ENCODE data around the gene TNFRSF1A.
"Not testable (repeated sequence)": the region's sequence is repeated elsewhere in the genome, so short reads cannot be mapped to it uniquely, and the experiment has no call there.

The TNFRSF1A gene

GRCh38 chr12:6295094-6295811 is 46.6 kb downstream of the TNFRSF1A start:
- Histone ChIP-seq H3F3A (ENCODE audit: control insufficient read depth, insufficient read depth) (peaks cover 2% of the 10 kb centered on the region; the same call in 1 of the 2 replicates), H3K36me3 (ENCODE audit: control insufficient read depth, low read length) (no peaks in the 10 kb centered on the region), H3K4me3 (ENCODE audit: low read length) (no peak overlapping the region), H3K27ac (ENCODE audit: low read depth, low read length) (no peak overlapping the region), H3K4me1 (ENCODE audit: control insufficient read depth, low read length) (peaks cover 12% of the 10 kb centered on the region), H4K20me1 (ENCODE audit: control insufficient read depth, insufficient read depth, low read depth, low read length) (no peaks in the 10 kb centered on the region), H3K27me3 (ENCODE audit: control insufficient read depth, low read length) (no peaks in the 10 kb centered on the region), H3K9me3 (ENCODE audit: control insufficient read depth, insufficient read depth, low read length) (no peaks in the 10 kb centered on the region), H3K9me2 (replicated peaks; ENCODE audit: control insufficient read depth, low read length) (no peaks in the 10 kb centered on the region), H3K79me2 (ENCODE audit: control insufficient read depth, low read length) (no peaks in the 10 kb centered on the region), H3K4me2 (ENCODE audit: low read length) (no peak overlapping the region)
- TF ChIP-seq CTCF (IDR thresholded peaks at IDR 0.05; ENCODE audit: low read depth, low read length, poor library complexity, severe bottlenecking) (no peak), EZH2phosphoT487 (IDR thresholded peaks at IDR 0.05; ENCODE audit: borderline replicate concordance, low read length) (no peak)

- Histone ChIP-seq H3K4me3 (ENCODE audit: low read length) (no peak overlapping the region), H3K9me2 (replicated peaks; ENCODE audit: control insufficient read depth, low read length) (no peaks in the 10 kb centered on the region), H3K79me2 (ENCODE audit: control insufficient read depth, low read length) (no peaks in the 10 kb centered on the region), H3K27me3 (ENCODE audit: control insufficient read depth, low read length) (no peaks in the 10 kb centered on the region), H3K4me1 (ENCODE audit: control insufficient read depth, low read length) (peaks cover 4% of the 10 kb centered on the region), H3K9me3 (ENCODE audit: control insufficient read depth, insufficient read depth, low read length) (no peaks in the 10 kb centered on the region), H3F3A (ENCODE audit: control insufficient read depth, insufficient read depth) (peaks cover 2% of the 10 kb centered on the region; the same call in 1 of the 2 replicates), H3K36me3 (ENCODE audit: control insufficient read depth, low read length) (no peaks in the 10 kb centered on the region), H3K4me2 (ENCODE audit: low read length) (no peak overlapping the region), H4K20me1 (ENCODE audit: control insufficient read depth, insufficient read depth, low read depth, low read length) (no peaks in the 10 kb centered on the region), H3K27ac (ENCODE audit: low read depth, low read length) (no peak overlapping the region)
- TF ChIP-seq CTCF (IDR thresholded peaks at IDR 0.05; ENCODE audit: low read depth, low read length, poor library complexity, severe bottlenecking) (no peak), EZH2phosphoT487 (IDR thresholded peaks at IDR 0.05; ENCODE audit: borderline replicate concordance, low read length) (no peak)
Observed at GRCh38 chr12:6294156-6295093, 47.5 kb downstream of the TNFRSF1A start.

- H3K9me2 ChIP-seq (replicated peaks; ENCODE audit: control insufficient read depth, low read length) = no peaks in the 10 kb centered on the region
- no peak overlapping the region for H3K4me3 ChIP-seq (ENCODE audit: low read length)
- no peak overlapping the region for H3K4me2 ChIP-seq (ENCODE audit: low read length)
- no peaks in the 10 kb centered on the region for H3K79me2 ChIP-seq (ENCODE audit: control insufficient read depth, low read length)
- H4K20me1 ChIP-seq (ENCODE audit: control insufficient read depth, insufficient read depth, low read depth, low read length) = no peaks in the 10 kb centered on the region
- no peaks in the 10 kb centered on the region for H3K9me3 ChIP-seq (ENCODE audit: control insufficient read depth, insufficient read depth, low read length)
- no peaks in the 10 kb centered on the region for H3K27me3 ChIP-seq (ENCODE audit: control insufficient read depth, low read length)
- H3K27ac ChIP-seq (ENCODE audit: low read depth, low read length) = no peak overlapping the region
- no peaks in the 10 kb centered on the region for H3F3A ChIP-seq (ENCODE audit: control insufficient read depth, insufficient read depth)
- no peaks in the 10 kb centered on the region for H3K36me3 ChIP-seq (ENCODE audit: control insufficient read depth, low read length)
- TF ChIP-seq EZH2phosphoT487 (IDR thresholded peaks at IDR 0.05; ENCODE audit: borderline replicate concordance, low read length) (no peak), CTCF (IDR thresholded peaks at IDR 0.05; ENCODE audit: low read depth, low read length, poor library complexity, severe bottlenecking) (no peak)
- no peaks in the 10 kb centered on the region for H3K4me1 ChIP-seq (ENCODE audit: control insufficient read depth, low read length)
Observed at GRCh38 chr12:6292606-6293005, 49.3 kb downstream of the TNFRSF1A start.

- not testable (repeated sequence) for H3K4me1 ChIP-seq (ENCODE audit: control insufficient read depth, low read length); H3K36me3 ChIP-seq (ENCODE audit: control insufficient read depth, low read length)
Observed at GRCh38 chr12:6289906-6290305, 52.0 kb downstream of the TNFRSF1A start.

GRCh38 chr12:6289081-6289480 is 52.8 kb downstream of the TNFRSF1A start:
- H3K79me2 ChIP-seq (ENCODE audit: control insufficient read depth, low read length); H3K36me3 ChIP-seq (ENCODE audit: control insufficient read depth, low read length); H3K9me2 ChIP-seq (replicated peaks; ENCODE audit: control insufficient read depth, low read length); H4K20me1 ChIP-seq (ENCODE audit: control insufficient read depth, insufficient read depth, low read depth, low read length); H3K4me1 ChIP-seq (ENCODE audit: control insufficient read depth, low read length); H3K4me2 ChIP-seq (ENCODE audit: low read length); H3K27me3 ChIP-seq (ENCODE audit: control insufficient read depth, low read length); H3K4me3 ChIP-seq (ENCODE audit: low read length); H3K27ac ChIP-seq (ENCODE audit: low read depth, low read length); H3K9me3 ChIP-seq (ENCODE audit: control insufficient read depth, insufficient read depth, low read length); H3F3A ChIP-seq (ENCODE audit: control insufficient read depth, insufficient read depth): not testable (repeated sequence)

More at GRCh38 chr12:6289906-6290305, 52.0 kb downstream of the TNFRSF1A start:
- H4K20me1 ChIP-seq (ENCODE audit: control insufficient read depth, insufficient read depth, low read depth, low read length); H3K27ac ChIP-seq (ENCODE audit: low read depth, low read length); H3K9me2 ChIP-seq (replicated peaks; ENCODE audit: control insufficient read depth, low read length); H3K27me3 ChIP-seq (ENCODE audit: control insufficient read depth, low read length); H3K4me3 ChIP-seq (ENCODE audit: low read length); H3F3A ChIP-seq (ENCODE audit: control insufficient read depth, insufficient read depth); H3K79me2 ChIP-seq (ENCODE audit: control insufficient read depth, low read length); H3K4me2 ChIP-seq (ENCODE audit: low read length); H3K9me3 ChIP-seq (ENCODE audit: control insufficient read depth, insufficient read depth, low read length): not testable (repeated sequence)

All from DOHH2 (cell line).